ENCODE results near the gene HGFAC. TPM values are rescaled to one million over a fixed set of nuclear protein-coding genes. Genes with fewer than 3 reads are reported as not detected.

Gene HGFAC
- polyA plus RNA-seq, 1 donor from 2014 or later, result 16.2 TPM

DNA sequence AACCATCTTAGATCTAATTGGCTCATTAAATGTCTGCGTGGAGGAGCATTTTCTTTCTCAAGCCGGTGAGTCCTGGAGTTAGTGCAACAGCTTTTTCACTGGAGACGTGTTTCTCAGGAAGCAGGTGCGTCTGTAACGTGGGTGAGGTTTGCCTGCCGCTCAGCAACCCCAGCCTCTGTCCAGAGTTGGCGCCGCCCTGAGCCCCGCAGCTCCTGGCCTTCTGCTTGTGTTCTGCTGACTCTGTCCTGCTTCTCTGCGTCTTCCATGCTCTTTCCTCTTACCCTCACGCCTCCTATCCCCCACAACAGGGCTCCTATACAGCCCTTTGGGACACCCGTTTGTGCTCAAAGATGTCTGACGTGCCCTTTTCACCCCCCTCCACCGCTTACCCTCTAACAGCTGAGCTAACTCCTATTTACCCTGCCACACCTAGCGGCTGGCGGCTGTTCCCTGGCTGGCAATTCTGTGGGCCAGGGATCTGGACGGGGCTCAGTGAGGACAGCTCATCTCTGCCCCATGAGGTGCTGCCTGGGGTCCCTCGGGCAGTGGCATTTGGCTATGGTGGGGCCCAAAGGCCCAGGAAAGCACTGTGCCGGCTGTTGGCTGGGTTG, 40.1 kb downstream of the HGFAC start:
- H4K20me1 ChIP-seq (ENCODE audit: insufficient read depth), result no peaks in the 10 kb centered on the region
- no peak overlapping the region for H2AFZ ChIP-seq (ENCODE audit: low read depth, low read length)
- TF ChIP-seq EZH2 (IDR thresholded peaks at IDR 0.05; ENCODE audit: borderline replicate concordance, insufficient read depth, low read length, poor library complexity, severe bottlenecking), result no peak
- no peak for TF ChIP-seq REST (IDR thresholded peaks at IDR 0.05; ENCODE audit: borderline replicate concordance)
- TF ChIP-seq POLR2AphosphoS5 (IDR thresholded peaks at IDR 0.05), result no peak
- no peak for TF ChIP-seq MXI1 (conservative IDR thresholded peaks at IDR 0.05; ENCODE audit: poor library complexity, severe bottlenecking)
- TF ChIP-seq RAD21 (conservative IDR thresholded peaks at IDR 0.05), result no peak
- TF ChIP-seq TAF1 (IDR thresholded peaks at IDR 0.05; ENCODE audit: low read depth), result no peak
- TF ChIP-seq, protein P1, sequence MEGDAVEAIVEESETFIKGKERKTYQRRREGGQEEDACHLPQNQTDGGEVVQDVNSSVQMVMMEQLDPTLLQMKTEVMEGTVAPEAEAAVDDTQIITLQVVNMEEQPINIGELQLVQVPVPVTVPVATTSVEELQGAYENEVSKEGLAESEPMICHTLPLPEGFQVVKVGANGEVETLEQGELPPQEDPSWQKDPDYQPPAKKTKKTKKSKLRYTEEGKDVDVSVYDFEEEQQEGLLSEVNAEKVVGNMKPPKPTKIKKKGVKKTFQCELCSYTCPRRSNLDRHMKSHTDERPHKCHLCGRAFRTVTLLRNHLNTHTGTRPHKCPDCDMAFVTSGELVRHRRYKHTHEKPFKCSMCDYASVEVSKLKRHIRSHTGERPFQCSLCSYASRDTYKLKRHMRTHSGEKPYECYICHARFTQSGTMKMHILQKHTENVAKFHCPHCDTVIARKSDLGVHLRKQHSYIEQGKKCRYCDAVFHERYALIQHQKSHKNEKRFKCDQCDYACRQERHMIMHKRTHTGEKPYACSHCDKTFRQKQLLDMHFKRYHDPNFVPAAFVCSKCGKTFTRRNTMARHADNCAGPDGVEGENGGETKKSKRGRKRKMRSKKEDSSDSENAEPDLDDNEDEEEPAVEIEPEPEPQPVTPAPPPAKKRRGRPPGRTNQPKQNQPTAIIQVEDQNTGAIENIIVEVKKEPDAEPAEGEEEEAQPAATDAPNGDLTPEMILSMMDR (IDR thresholded peaks at IDR 0.05; ENCODE audit: poor library complexity, severe bottlenecking), result no peak
- TF ChIP-seq EP300 (conservative IDR thresholded peaks at IDR 0.05; ENCODE audit: poor library complexity, severe bottlenecking), result no peak
- no peak for TF ChIP-seq SMC3 (conservative IDR thresholded peaks at IDR 0.05; ENCODE audit: poor library complexity)
- H3K27ac ChIP-seq (ENCODE audit: low read length), result no peak overlapping the region
- no peak overlapping the region for H3K4me2 ChIP-seq (ENCODE audit: low read length)
- H3K9me2 ChIP-seq (ENCODE audit: insufficient read depth, low read length), result no peaks in the 10 kb centered on the region
- H3F3A ChIP-seq (ENCODE audit: insufficient read depth, low read length, poor library complexity, severe bottlenecking), result no peaks in the 10 kb centered on the region
- H3K9me3 ChIP-seq (ENCODE audit: low read length), result no peaks in the 10 kb centered on the region
- H3K36me3 ChIP-seq (ENCODE audit: insufficient read depth, low read length), result no peaks in the 10 kb centered on the region
- no peaks in the 10 kb centered on the region for H3K27me3 ChIP-seq (ENCODE audit: insufficient read depth, low read depth, low read length)
- no peak overlapping the region for H3K9ac ChIP-seq (ENCODE audit: low read length)
- no peak overlapping the region for H3K4me3 ChIP-seq (ENCODE audit: low read length)
- no peaks in the 10 kb centered on the region for H3K79me2 ChIP-seq (replicated peaks; ENCODE audit: insufficient read depth, low read length)

DNA sequence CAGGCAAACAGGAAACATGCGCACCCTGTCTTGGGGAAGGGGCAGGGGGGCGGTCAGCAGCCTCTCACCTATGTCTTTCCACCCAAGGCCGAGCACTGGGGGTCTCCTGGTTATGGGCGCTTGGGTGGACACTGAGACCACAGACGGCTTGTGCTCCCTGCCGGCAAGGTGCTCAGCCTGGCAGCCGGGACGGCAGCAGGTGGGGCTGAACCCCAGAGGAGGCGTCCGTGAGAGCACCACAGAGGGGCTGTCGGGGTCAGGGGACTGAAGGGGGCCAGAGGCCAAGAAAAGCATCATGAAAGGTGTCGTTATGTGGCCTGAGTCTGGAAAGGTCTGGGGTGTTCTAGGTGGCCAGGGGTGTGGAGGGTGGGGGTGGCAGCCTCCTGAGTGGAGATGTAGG, 40.9 kb downstream of the HGFAC start:
- Histone ChIP-seq H3K79me2 (replicated peaks; ENCODE audit: insufficient read depth, low read length) (no peaks in the 10 kb centered on the region), H3K9me2 (ENCODE audit: insufficient read depth, low read length) (no peaks in the 10 kb centered on the region), H3K9me3 (ENCODE audit: low read length) (no peaks in the 10 kb centered on the region), H3K9ac (ENCODE audit: low read length) (no peak overlapping the region), H3K27ac (ENCODE audit: low read length) (no peak overlapping the region), H4K20me1 (ENCODE audit: insufficient read depth) (no peaks in the 10 kb centered on the region), H3K27me3 (ENCODE audit: insufficient read depth, low read depth, low read length) (no peaks in the 10 kb centered on the region), H3K36me3 (ENCODE audit: insufficient read depth, low read length) (no peaks in the 10 kb centered on the region), H3K4me3 (ENCODE audit: low read length) (no peak overlapping the region), H3F3A (ENCODE audit: insufficient read depth, low read length, poor library complexity, severe bottlenecking) (no peaks in the 10 kb centered on the region), H3K4me2 (ENCODE audit: low read length) (no peak overlapping the region), H2AFZ (ENCODE audit: low read depth, low read length) (no peak overlapping the region)
- no peak for TF ChIP-seq EP300 (conservative IDR thresholded peaks at IDR 0.05; ENCODE audit: poor library complexity, severe bottlenecking)
- no peak for TF ChIP-seq REST (IDR thresholded peaks at IDR 0.05; ENCODE audit: borderline replicate concordance)
- TF ChIP-seq, protein P1 (IDR thresholded peaks at IDR 0.05; ENCODE audit: poor library complexity, severe bottlenecking), result no peak
- TF ChIP-seq EZH2 (IDR thresholded peaks at IDR 0.05; ENCODE audit: borderline replicate concordance, insufficient read depth, low read length, poor library complexity, severe bottlenecking), result no peak
- no peak for TF ChIP-seq SMC3 (conservative IDR thresholded peaks at IDR 0.05; ENCODE audit: poor library complexity)

Measured in neural cell (in vitro differentiated cells).